H1 (cell line): ENCODE results near the gene HERC4. TPM values are rescaled to one million over a fixed set of nuclear protein-coding genes. Genes with fewer than 3 reads are reported as not detected.

Experiments
- CTCF ChIA-PET: fragments of 300-600 bp; sonication (Branson Sonifier 250); formaldehyde crosslinking; loops from one replicate; lab custom pipeline; 2021; ENCODE audit not compliant: partially characterized antibody; lab: Charles Lee
- POLR2A ChIA-PET: fragments of 300-600 bp; sonication (Branson Sonifier 250); formaldehyde crosslinking; loops from one replicate; lab custom pipeline; 2021; ENCODE audit warnings: inconsistent platforms; ENCODE audit not compliant: partially characterized antibody; lab: Charles Lee
- DNase-seq, 2 experiments: peaks; one replicate each; pipeline versions ENCODE4 v3.0.0 to v3.0.0-alpha.2; 2010 to 2022; ENCODE audit warnings: low spot score in 2 of 2, low read depth in 1 of 2, mixed read lengths in 1 of 2
- FAIRE-seq: peaks from 2 replicates; lab custom pipeline; 2011; peaks lifted over from hg19 to GRCh38; lab: Jason Lieb, UNC
- H2AFZ ChIP-seq: 2 replicates; pipeline ENCODE4 v1.8.1; 2012; ENCODE audit warnings: low read length, inconsistent platforms
- H2AK5ac ChIP-seq: 2 replicates; pipeline ENCODE4 v1.6.1; 2013; ENCODE audit warnings: low read depth, low read length
- H2BK120ac ChIP-seq: replicated peaks from 2 replicates; pipeline ENCODE3; 2013; ENCODE audit warnings: low read depth, low read length, inconsistent platforms
- H2BK12ac ChIP-seq: 2 replicates; pipeline ENCODE4 v1.6.1; 2013; ENCODE audit warnings: low read depth, low read length
- H2BK15ac ChIP-seq: 2 replicates; pipeline ENCODE4 v1.6.1; 2013; ENCODE audit warnings: low read length
- H2BK20ac ChIP-seq: 2 replicates; pipeline ENCODE4 v1.6.1; 2013; ENCODE audit warnings: low read length
- H2BK5ac ChIP-seq: 2 replicates; pipeline ENCODE4 v1.6.1; 2013; ENCODE audit warnings: low read depth, low read length
- H3K14ac ChIP-seq: 2 replicates; pipeline ENCODE4 v1.6.1; 2013; ENCODE audit warnings: inconsistent platforms; ENCODE audit not compliant: insufficient read length
- H3K18ac ChIP-seq: 2 replicates; pipeline ENCODE4 v1.6.1; 2013; ENCODE audit warnings: low read length; ENCODE audit errors: extremely low read depth
- H3K23ac ChIP-seq: 2 replicates; pipeline ENCODE4 v1.6.1; 2013; ENCODE audit warnings: inconsistent platforms; ENCODE audit not compliant: insufficient read length
- H3K23me2 ChIP-seq: 2 replicates; pipeline ENCODE4 v1.6.1; 2013; ENCODE audit warnings: low read depth, low read length
- H3K27ac ChIP-seq: 2 replicates; pipeline ENCODE4 v1.6.1; 2011; ENCODE audit warnings: low read depth, low read length, inconsistent platforms
- H3K27me3 ChIP-seq, 4 experiments: replicated peaks in 1 of 4; 1 replicate in 1 of 4; 2 replicates in 3 of 4; pipeline versions ENCODE4 v1.6.1 to v1.8.1; 2011 to 2013; ENCODE audit warnings: low read length in 3 of 4, mild to moderate bottlenecking in 3 of 4, inconsistent platforms in 2 of 4, mixed read lengths in 2 of 4, moderate library complexity in 1 of 4; ENCODE audit not compliant: control insufficient read depth in 3 of 4, insufficient read depth in 3 of 4; ENCODE audit errors: extremely low read depth in 1 of 4
- H3K36me3 ChIP-seq, 4 experiments: 2 replicates each; pipeline versions ENCODE4 v1.6.1 to v1.8.1; 2011 to 2013; ENCODE audit warnings: mild to moderate bottlenecking in 4 of 4, low read length in 3 of 4, moderate library complexity in 2 of 4, control low read depth in 1 of 4, inconsistent platforms in 1 of 4; ENCODE audit not compliant: insufficient read depth in 4 of 4, control insufficient read depth in 2 of 4
- H3K4ac ChIP-seq: replicated peaks from 2 replicates; pipeline ENCODE3; 2013; ENCODE audit warnings: low read length, low read depth, mixed read lengths, inconsistent platforms; ENCODE audit not compliant: insufficient read length
- H3K4me1 ChIP-seq, 4 experiments: replicated peaks in 1 of 4; 1 replicate in 1 of 4; 2 replicates in 3 of 4; pipeline versions ENCODE4 v1.6.1 to v1.8.1; 2011 to 2013; ENCODE audit warnings: low read length in 3 of 4, inconsistent platforms in 2 of 4, mixed read lengths in 1 of 4; ENCODE audit not compliant: insufficient read depth in 4 of 4, control insufficient read depth in 3 of 4
- H3K4me2 ChIP-seq, 2 experiments: 2 replicates each; pipeline versions ENCODE4 v1.6.1 to v1.8.1; 2011 to 2013; ENCODE audit warnings: low read depth in 2 of 2, low read length in 2 of 2, control low read depth in 1 of 2, inconsistent platforms in 1 of 2, mild to moderate bottlenecking in 1 of 2; ENCODE audit not compliant: insufficient read depth in 1 of 2
- H3K4me3 ChIP-seq, 4 experiments: fragments of 200-600, 300-600 bp in 1 of 4; sonication (generic), shearing (Covaris generic), sonication (Bioruptor Twin) in 1 of 4; 2 replicates each; pipeline versions ENCODE4 v1.5.1 to v1.8.1; 2011 to 2016; ENCODE audit warnings: low read length in 4 of 4, low read depth in 3 of 4, control low read depth in 2 of 4, inconsistent platforms in 2 of 4, mild to moderate bottlenecking in 2 of 4, mixed read lengths in 1 of 4, moderate library complexity in 1 of 4; ENCODE audit not compliant: insufficient read depth in 2 of 4; ENCODE audit errors: extremely low read depth in 1 of 4
- H3K56ac ChIP-seq: replicated peaks from 2 replicates; pipeline ENCODE3; 2013; ENCODE audit warnings: low read depth, mild to moderate bottlenecking, mixed read lengths, low read length, inconsistent platforms; ENCODE audit not compliant: insufficient read length
- H3K79me1 ChIP-seq: 2 replicates; pipeline ENCODE4 v1.6.1; 2013; ENCODE audit warnings: low read depth, low read length, control low read depth
- H3K79me2 ChIP-seq, 2 experiments: 2 replicates each; pipeline versions ENCODE4 v1.6.1 to v1.8.1; 2012 to 2013; ENCODE audit warnings: low read length in 2 of 2, mild to moderate bottlenecking in 2 of 2, inconsistent platforms in 1 of 2; ENCODE audit not compliant: insufficient read depth in 2 of 2, control insufficient read depth in 1 of 2
- H3K9ac ChIP-seq, 4 experiments: replicated peaks in 1 of 4; 1 replicate in 1 of 4; 2 replicates in 3 of 4; pipeline versions ENCODE4 v1.6.1 to v1.8.1; 2011 to 2013; ENCODE audit warnings: low read depth in 3 of 4, low read length in 3 of 4, control low read depth in 2 of 4, mild to moderate bottlenecking in 2 of 4, moderate library complexity in 2 of 4, inconsistent platforms in 1 of 4; ENCODE audit errors: extremely low read depth in 1 of 4
- H3K9me3 ChIP-seq, 2 experiments: 2 replicates each; pipeline versions ENCODE4 v1.6.1 to v1.8.1; 2012 to 2013; ENCODE audit warnings: mild to moderate bottlenecking in 2 of 2, moderate library complexity in 2 of 2, control low read depth in 1 of 2, inconsistent platforms in 1 of 2, low read depth in 1 of 2, low read length in 1 of 2, mixed read lengths in 1 of 2; ENCODE audit not compliant: insufficient read depth in 2 of 2
- H4K20me1 ChIP-seq, 2 experiments: replicated peaks in 1 of 2; 2 replicates each; pipeline versions ENCODE3 to v1.8.1; 2011 to 2013; ENCODE audit warnings: inconsistent platforms in 2 of 2, low read length in 2 of 2, mild to moderate bottlenecking in 1 of 2; ENCODE audit not compliant: insufficient read depth in 2 of 2, control insufficient read depth in 1 of 2
- H4K5ac ChIP-seq: 2 replicates; pipeline ENCODE4 v1.6.1; 2013; ENCODE audit warnings: low read length, low read depth, mixed read lengths, inconsistent platforms; ENCODE audit not compliant: insufficient read length
- H4K8ac ChIP-seq: 2 replicates; pipeline ENCODE4 v1.8.0; 2013; ENCODE audit warnings: mild to moderate bottlenecking, moderate library complexity, low read length, inconsistent platforms; ENCODE audit not compliant: insufficient read depth; ENCODE audit errors: extremely low read depth
- H4K91ac ChIP-seq: replicated peaks from 2 replicates; pipeline ENCODE3; 2013; ENCODE audit warnings: low read length, mixed read lengths, inconsistent platforms; ENCODE audit not compliant: insufficient read length
- KDM1A ChIP-seq: fragments of 200-600, 300-600 bp; sonication (generic); IDR thresholded peaks from 2 replicates; pipeline ENCODE4 v1.7.1; 2016; ENCODE audit warnings: mild to moderate bottlenecking, low read length, borderline replicate concordance
- POLR2A ChIP-seq, 2 experiments: IDR thresholded peaks; 1 replicate in 1 of 2; 2 replicates in 1 of 2; pipeline ENCODE4 v1.6.1; 2011; ENCODE audit warnings: low read depth in 2 of 2, low read length in 2 of 2, mild to moderate bottlenecking in 2 of 2; ENCODE audit errors: control extremely low read depth in 1 of 2
- POLR2AphosphoS5 ChIP-seq: IDR thresholded peaks from 2 replicates; pipeline ENCODE4 v1.6.1; 2011; ENCODE audit warnings: low read depth, low read length
- TAF7 ChIP-seq: optimal IDR thresholded peaks from 2 replicates; pipeline ENCODE3; 2011; ENCODE audit warnings: low read depth, mild to moderate bottlenecking, inconsistent platforms, low read length, moderate library complexity, borderline replicate concordance
- TBP ChIP-seq: IDR thresholded peaks from 2 replicates; pipeline ENCODE4 v1.6.1; 2011; ENCODE audit warnings: low read depth, low read length, improper control_type of control experiment
- WGBS, 2 experiments: shearing (Covaris generic) in 1 of 2; methylation state at CpG; one replicate each; pipeline versions ENCODE4 v1.1.6 to v1.1.7; 2013 to 2015; ENCODE audit warnings: low lambda C conversion rate in 2 of 2, mixed read lengths in 2 of 2, inconsistent platforms in 1 of 2, low coverage in 1 of 2, missing lambda C conversion rate in 1 of 2; ENCODE audit not compliant: insufficient replicate concordance in 2 of 2, insufficient coverage in 1 of 2, insufficient read length in 1 of 2; ENCODE audit errors: extremely low coverage in 1 of 2, missing lambda C conversion rate in 1 of 2; 5-methylcytosine and 5-hydroxymethylcytosine counted together
- polyA plus RNA-seq, 7 experiments: library from polyadenylated mRNA; depleted of rRNA in 3 of 7; stranded (reverse) in 5 of 7; unstranded in 2 of 7; fragments of >200 nt in 5 of 7; fragments of 200-250 nt in 2 of 7; gene quantifications; 1 replicate in 5 of 7; 2 replicates in 1 of 7; 4 replicates in 1 of 7; pipeline versions ENCODE4 v1.2.1 to v1.2.3, GENCODE V29; 2011 to 2013; ENCODE audit warnings: missing spikeins in 2 of 7, mixed read lengths in 2 of 7
- total RNA-seq: library from RNA; stranded (reverse); fragmentation: NEBNext Ultra II Directional; extraction: Animal tissue kit (Norgen Biotek cat#: 25700); gene quantifications from 2 replicates; pipeline ENCODE4 v1.2.1, GENCODE V29; 2021
- TF ChIP-seq, protein P1 (sequence below), 3 experiments: IDR thresholded peaks; 1 replicate in 2 of 3; 2 replicates in 1 of 3; pipeline versions ENCODE4 v1.5.1 to v1.6.1; 2011; ENCODE audit warnings: low read length in 3 of 3, mild to moderate bottlenecking in 3 of 3, inconsistent platforms in 2 of 3, low read depth in 1 of 3, moderate library complexity in 1 of 3; ENCODE audit not compliant: insufficient read depth in 1 of 3; ENCODE audit errors: control extremely low read depth in 1 of 3

Gene HERC4
- total and polyA plus RNA-seq, 2 of the 8 experiments (the other 6 are each of a cell fraction or from before 2014, with no cell fraction given): 7.5 to 44.0 TPM

DNA sequence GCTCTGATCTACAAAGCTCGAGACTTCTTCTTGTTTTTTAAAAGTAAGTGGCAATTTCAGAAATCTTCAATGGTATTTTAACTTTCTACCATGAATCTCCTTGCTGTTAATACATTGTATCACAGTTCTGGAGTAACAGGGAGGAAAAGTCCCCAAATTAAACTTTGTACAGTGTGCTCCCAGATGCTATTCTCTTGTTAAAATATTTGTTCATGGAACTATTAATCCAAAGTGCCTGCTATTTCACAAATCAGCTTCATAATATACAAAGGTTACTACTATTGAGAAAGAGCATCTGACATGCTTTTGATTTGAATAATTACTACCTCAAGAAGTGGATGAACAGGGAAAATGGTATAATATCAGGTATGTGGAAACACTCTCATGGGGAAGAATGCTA is 154.0 kb downstream of the HERC4 start:
- Histone ChIP-seq H4K91ac (no peak overlapping the region), H2AK5ac (no peak overlapping the region), H2BK5ac (no peak overlapping the region), H4K20me1 (peaks cover 0 to 3% of the 10 kb centered on the region in 2 experiments), H3K56ac (no peak overlapping the region), H3K36me3 (peaks cover 0 to 31% (median 11%) of the 10 kb centered on the region in 4 experiments; a peak in 6 of 8 replicates), H2BK20ac (no peak overlapping the region), H3K18ac (no peak overlapping the region), H3K79me1 (no peaks in the 10 kb centered on the region), H3K27ac (no peak overlapping the region), H3K23me2 (no peaks in the 10 kb centered on the region), H3K9ac (no peak overlapping the region), H3K14ac (no peak overlapping the region), H3K4me1 (no peaks in the 10 kb centered on the region), H3K23ac (no peak overlapping the region), H3K4ac (no peak overlapping the region), H3K4me2 (no peak overlapping the region), H2BK120ac (no peak overlapping the region), H4K8ac (no peak overlapping the region), H3K79me2 (no peaks in the 10 kb centered on the region), H2BK15ac (no peak overlapping the region), H3K27me3 (no peaks in the 10 kb centered on the region), H3K4me3 (no peak overlapping the region), H2AFZ (no peak overlapping the region), H4K5ac (no peak overlapping the region), H3K9me3 (no peaks in the 10 kb centered on the region), H2BK12ac (no peak overlapping the region)
- ChIA-PET POLR2A (interaction anchor here (0.6 to 1.7 kb wide), 6 partner anchors 9 to 56 kb away, joined by 3 to 6 read pairs (median 4); no protein-coding TSS in a partner anchor), CTCF (interaction anchor here (1.1 to 2.3 kb wide), 2 partner anchors 65 to 132 kb away, joined by 3 to 9 read pairs; no protein-coding TSS in a partner anchor)
- DNase-seq: no peak
- WGBS, 2 experiments: 96% methylated on average over 1 of the region's 1 CpG; no CpG with 5 or more reads in 1 of the 2 experiments
- no peak for FAIRE-seq
- TF ChIP-seq TAF7 (no peak), POLR2A (IDR thresholded peaks at IDR 0.05; ENCODE audit: control extremely low read depth in 1 of 2, low read depth in 2 of 2, low read length in 2 of 2) (no peak), KDM1A (no peak), TBP (no peak), POLR2AphosphoS5 (no peak)
- TF ChIP-seq, protein P1, sequence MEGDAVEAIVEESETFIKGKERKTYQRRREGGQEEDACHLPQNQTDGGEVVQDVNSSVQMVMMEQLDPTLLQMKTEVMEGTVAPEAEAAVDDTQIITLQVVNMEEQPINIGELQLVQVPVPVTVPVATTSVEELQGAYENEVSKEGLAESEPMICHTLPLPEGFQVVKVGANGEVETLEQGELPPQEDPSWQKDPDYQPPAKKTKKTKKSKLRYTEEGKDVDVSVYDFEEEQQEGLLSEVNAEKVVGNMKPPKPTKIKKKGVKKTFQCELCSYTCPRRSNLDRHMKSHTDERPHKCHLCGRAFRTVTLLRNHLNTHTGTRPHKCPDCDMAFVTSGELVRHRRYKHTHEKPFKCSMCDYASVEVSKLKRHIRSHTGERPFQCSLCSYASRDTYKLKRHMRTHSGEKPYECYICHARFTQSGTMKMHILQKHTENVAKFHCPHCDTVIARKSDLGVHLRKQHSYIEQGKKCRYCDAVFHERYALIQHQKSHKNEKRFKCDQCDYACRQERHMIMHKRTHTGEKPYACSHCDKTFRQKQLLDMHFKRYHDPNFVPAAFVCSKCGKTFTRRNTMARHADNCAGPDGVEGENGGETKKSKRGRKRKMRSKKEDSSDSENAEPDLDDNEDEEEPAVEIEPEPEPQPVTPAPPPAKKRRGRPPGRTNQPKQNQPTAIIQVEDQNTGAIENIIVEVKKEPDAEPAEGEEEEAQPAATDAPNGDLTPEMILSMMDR (IDR thresholded peaks at IDR 0.05; ENCODE audit: control extremely low read depth in 1 of 3, insufficient read depth in 1 of 3, low read depth in 1 of 3, low read length in 3 of 3): no peak
